Testis (tissue), 3 donors: Measurements from ENCODE around the gene LZTFL1. TPM values are rescaled to one million over a fixed set of nuclear protein-coding genes. Genes with fewer than 3 reads are reported as not detected.

Experiments
- DNase-seq: peaks from one replicate; pipeline ENCODE4 v3.0.0-alpha.2; 2019
- H3K27ac ChIP-seq, 2 donors: fragments of 200-600 bp; sonication (generic); one replicate each; pipeline ENCODE4 v1.5.1; 2019
- H3K27me3 ChIP-seq: fragments of 200-600 bp; sonication (generic); one replicate; pipeline ENCODE4 v1.5.1; 2019
- H3K36me3 ChIP-seq: fragments of 200-600 bp; sonication (generic); one replicate; pipeline ENCODE4 v1.5.1; 2017; ENCODE audit warnings: low read depth; ENCODE audit errors: missing control alignments
- H3K4me1 ChIP-seq: fragments of 200-600 bp; sonication (generic); one replicate; pipeline ENCODE4 v1.5.1; 2019
- H3K4me3 ChIP-seq, 2 donors: fragments of 200-600 bp; sonication (generic); one replicate each; pipeline ENCODE4 v1.5.1; 2017 to 2019
- H3K9me3 ChIP-seq: fragments of 200-600 bp; sonication (generic); one replicate; pipeline ENCODE4 v1.5.1; 2017
- POLR2A ChIP-seq: fragments of 450-650 bp; IDR thresholded peaks from one replicate; pipeline ENCODE4 v1.6.1; 2017; ENCODE audit warnings: antibody characterized with exemption, mild to moderate bottlenecking, moderate library complexity
- WGBS, 2 donors: methylation state at CpG; one replicate each; pipeline ENCODE4 v1.1.5; 2018; 5-methylcytosine and 5-hydroxymethylcytosine counted together
- intact Hi-C: fragments of 100-400 bp; cut with DNase I; formaldehyde crosslinking; loops from one replicate; pipeline ENCODE4 v1.15.1; 2023; ENCODE audit warnings: low total_unique reads
- polyA plus RNA-seq: library from polyadenylated mRNA; stranded (reverse); fragments of 350-450 nt; fragmentation: Illumina TruSeq; extraction: RNeasy Lipid Tissue Mini Kit (QIAGEN cat#74804); gene quantifications from one replicate; pipeline ENCODE4 v1.2.3, GENCODE V29; 2014; ENCODE audit warnings: low read depth, low replicate concordance; ENCODE audit not compliant: insufficient read depth
- total RNA-seq, 2 donors: library from RNA; depleted of rRNA; stranded (reverse); fragments of >200 nt; gene quantifications; one replicate each; pipeline ENCODE4 v1.2.3, GENCODE V29; 2016
- TF ChIP-seq, protein P1 (sequence below), 3 experiments: fragments of 450-650 bp in 2 of 3; fragments of 200-600 bp in 1 of 3; sonication (generic) in 1 of 3; IDR thresholded peaks; one replicate each; pipeline ENCODE4 v1.5.1; 2016 to 2019; ENCODE audit warnings: antibody characterized with exemption in 3 of 3, mild to moderate bottlenecking in 2 of 3, moderate library complexity in 1 of 3

The LZTFL1 gene
- total and polyA plus RNA-seq, 3 donors from 2014 or later, result 55.6 to 156 (median 66.4) TPM

DNA sequence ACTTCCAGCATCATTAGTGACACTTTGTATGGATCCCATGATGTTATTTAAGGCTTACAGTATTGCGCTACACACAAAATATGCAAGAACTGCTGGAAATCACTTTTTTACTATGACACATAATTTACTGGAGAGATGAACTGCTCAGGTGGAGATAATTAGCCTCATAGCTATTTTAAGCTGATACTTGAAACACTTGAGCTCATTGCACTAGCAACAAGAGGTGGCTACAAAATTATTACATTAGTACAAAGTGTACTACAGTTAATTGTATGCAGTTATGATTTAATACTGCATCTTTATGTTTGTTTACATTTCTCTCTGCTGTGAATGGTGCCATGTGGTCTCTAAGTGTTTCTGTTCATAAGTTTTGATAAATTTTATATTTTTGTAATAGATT, 6.5 kb upstream of the LZTFL1 start:
- Histone ChIP-seq H3K4me3 (no peak overlapping the region), H3K9me3 (no peaks in the 10 kb centered on the region), H3K36me3 (no peaks in the 10 kb centered on the region), H3K27me3 (no peaks in the 10 kb centered on the region), H3K27ac (no peak overlapping the region), H3K4me1 (no peaks in the 10 kb centered on the region)
- WGBS, 2 donors, result 41 to 44% methylated on average over 1 of the region's 1 CpG
- intact Hi-C loops, result no loop called here
- TF ChIP-seq, protein P1, sequence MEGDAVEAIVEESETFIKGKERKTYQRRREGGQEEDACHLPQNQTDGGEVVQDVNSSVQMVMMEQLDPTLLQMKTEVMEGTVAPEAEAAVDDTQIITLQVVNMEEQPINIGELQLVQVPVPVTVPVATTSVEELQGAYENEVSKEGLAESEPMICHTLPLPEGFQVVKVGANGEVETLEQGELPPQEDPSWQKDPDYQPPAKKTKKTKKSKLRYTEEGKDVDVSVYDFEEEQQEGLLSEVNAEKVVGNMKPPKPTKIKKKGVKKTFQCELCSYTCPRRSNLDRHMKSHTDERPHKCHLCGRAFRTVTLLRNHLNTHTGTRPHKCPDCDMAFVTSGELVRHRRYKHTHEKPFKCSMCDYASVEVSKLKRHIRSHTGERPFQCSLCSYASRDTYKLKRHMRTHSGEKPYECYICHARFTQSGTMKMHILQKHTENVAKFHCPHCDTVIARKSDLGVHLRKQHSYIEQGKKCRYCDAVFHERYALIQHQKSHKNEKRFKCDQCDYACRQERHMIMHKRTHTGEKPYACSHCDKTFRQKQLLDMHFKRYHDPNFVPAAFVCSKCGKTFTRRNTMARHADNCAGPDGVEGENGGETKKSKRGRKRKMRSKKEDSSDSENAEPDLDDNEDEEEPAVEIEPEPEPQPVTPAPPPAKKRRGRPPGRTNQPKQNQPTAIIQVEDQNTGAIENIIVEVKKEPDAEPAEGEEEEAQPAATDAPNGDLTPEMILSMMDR (IDR thresholded peaks at IDR 0.05), result no peak
- no peak for TF ChIP-seq POLR2A
- DNase-seq, result no peak

DNA sequence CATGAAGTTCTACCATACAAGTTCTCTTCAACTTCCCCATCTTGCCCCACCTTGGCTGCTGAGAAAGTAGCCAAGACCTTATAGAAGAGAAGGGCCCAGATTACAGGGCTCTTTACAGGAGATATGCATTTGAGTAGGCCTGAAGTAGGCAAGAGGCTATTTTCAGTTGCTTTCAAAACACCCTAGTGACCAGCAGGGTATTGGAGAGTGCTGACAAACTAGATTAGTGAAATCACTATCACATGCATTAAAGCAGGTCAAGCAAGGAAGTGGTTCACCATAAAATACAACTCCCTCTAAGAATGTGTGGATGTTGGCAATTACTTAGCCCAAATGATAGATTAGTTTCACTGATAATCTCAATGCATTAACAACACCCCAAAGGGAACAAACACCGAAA, 2.7 kb upstream of the LZTFL1 start:
- 87 to 97% methylated on average over 1 of the region's 1 CpG for WGBS, 2 donors
- DNase-seq, result no peak
- Histone ChIP-seq H3K4me1 (no peaks in the 10 kb centered on the region), H3K9me3 (no peaks in the 10 kb centered on the region), H3K36me3 (no peaks in the 10 kb centered on the region), H3K27me3 (no peaks in the 10 kb centered on the region), H3K27ac (no peak overlapping the region), H3K4me3 (no peak overlapping the region)
- intact Hi-C loops, result no loop called here
- TF ChIP-seq POLR2A, result no peak
- TF ChIP-seq, protein P1 (IDR thresholded peaks at IDR 0.05), result no peak

DNA sequence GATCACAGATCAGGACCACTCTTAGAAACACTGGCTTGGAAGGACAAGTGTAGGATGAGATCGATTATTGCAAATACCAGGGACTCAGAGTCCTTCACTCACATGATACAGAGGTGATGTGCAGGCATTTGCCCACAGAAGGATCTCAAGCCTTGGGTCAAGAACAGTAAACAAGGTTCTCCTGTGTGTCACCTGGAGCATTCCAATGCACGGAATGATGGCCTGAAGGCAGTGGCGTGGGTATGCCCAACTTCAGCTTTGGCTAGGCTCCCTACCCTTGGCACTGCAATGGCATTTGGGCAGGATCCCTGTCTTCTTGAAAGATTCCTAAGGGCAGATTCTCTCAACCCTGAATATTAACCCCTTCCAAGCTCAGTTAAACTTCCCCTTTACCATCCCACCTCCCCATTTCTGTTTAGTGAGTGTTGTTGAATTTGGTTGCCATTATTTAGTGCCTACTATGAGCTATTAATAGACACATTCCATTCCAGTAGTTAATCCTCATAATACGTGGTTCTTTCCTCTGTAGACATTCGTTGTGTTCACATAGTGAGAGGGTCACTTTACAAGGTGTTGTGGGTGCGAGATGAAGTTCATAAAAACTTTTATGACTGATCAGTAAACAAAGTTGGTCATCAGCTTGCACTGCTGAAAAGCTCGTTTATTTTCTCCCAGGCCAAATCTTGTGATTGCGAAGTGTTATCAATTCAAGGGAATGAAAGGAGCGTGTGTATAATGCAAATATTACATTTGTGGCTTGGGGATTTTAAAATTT, 1.1 kb upstream of the LZTFL1 start:
- no peaks in the 10 kb centered on the region for H3K4me1 ChIP-seq
- intact Hi-C loops, result no loop called here
- no peaks in the 10 kb centered on the region for H3K36me3 ChIP-seq
- WGBS, 2 donors, result 75% methylated on average over 9 of the region's 9 CpGs
- H3K27ac ChIP-seq, result no peak overlapping the region
- H3K4me3 ChIP-seq, result no peak overlapping the region
- no peaks in the 10 kb centered on the region for H3K9me3 ChIP-seq
- TF ChIP-seq, protein P1 (IDR thresholded peaks at IDR 0.05), result no peak
- no peak for TF ChIP-seq POLR2A
- H3K27me3 ChIP-seq, result no peaks in the 10 kb centered on the region
- DNase-seq, result no peak

DNA sequence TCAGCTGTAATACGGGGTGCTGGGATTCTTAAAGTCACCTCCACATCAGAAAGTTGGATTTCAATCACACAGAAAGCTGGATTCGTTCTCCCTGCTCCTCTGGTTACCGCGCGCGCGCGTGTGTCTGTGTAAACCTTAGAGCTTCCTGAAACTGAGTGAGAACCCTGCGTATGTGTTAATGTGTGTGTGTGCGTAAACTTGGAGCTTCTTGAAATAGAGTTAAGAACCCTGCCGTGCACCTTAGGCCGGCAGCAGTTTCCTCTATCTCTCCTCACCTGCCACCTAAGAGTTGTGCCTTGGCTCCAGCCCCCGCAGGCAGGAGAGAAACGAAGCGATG, 531 bp downstream of the LZTFL1 start:
- peak overlapping the region; percentile 57 to 66 for H3K27ac ChIP-seq
- DNase-seq, result peak; percentile 33
- TF ChIP-seq, protein P1 (IDR thresholded peaks at IDR 0.05), result no peak
- TF ChIP-seq POLR2A, result no peak
- no peaks in the 10 kb centered on the region for H3K36me3 ChIP-seq
- no peaks in the 10 kb centered on the region for H3K9me3 ChIP-seq
- 0 to 2% methylated on average over 10 to 15 of the region's 15 CpGs for WGBS, 2 donors
- H3K27me3 ChIP-seq, result no peaks in the 10 kb centered on the region
- H3K4me1 ChIP-seq, result no peaks in the 10 kb centered on the region
- intact Hi-C loops, result no loop called here
- peak overlapping the region; percentile 89 to 91 for H3K4me3 ChIP-seq

DNA sequence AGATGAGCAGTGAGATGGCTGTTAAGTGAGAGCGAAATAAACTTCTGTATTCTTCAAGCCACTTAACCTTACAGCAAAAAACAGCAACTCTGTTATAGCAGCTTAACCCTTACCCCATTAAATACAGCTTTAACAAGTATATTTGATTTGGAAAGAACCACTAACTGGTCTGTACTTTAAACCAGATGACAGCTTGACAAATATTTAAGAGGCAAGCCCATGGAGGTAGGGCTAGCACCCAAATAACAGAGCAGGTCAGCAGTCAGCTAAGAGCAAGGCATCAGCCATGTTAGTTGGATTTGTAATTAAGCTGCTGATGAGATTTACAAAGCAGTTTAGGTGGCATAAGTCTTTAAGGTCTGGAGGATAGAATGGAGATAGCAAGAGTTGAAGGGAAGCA, 3.5 kb downstream of the LZTFL1 start:
- 85 to 100% methylated on average over 1 of the region's 1 CpG for WGBS, 2 donors
- no peaks in the 10 kb centered on the region for H3K36me3 ChIP-seq
- TF ChIP-seq, protein P1 (IDR thresholded peaks at IDR 0.05), result no peak
- TF ChIP-seq POLR2A, result no peak
- H3K4me3 ChIP-seq, result no peak overlapping the region
- DNase-seq, result no peak
- no peaks in the 10 kb centered on the region for H3K9me3 ChIP-seq
- no peaks in the 10 kb centered on the region for H3K4me1 ChIP-seq
- H3K27me3 ChIP-seq, result no peaks in the 10 kb centered on the region
- intact Hi-C loops, result no loop called here
- H3K27ac ChIP-seq, result no peak overlapping the region
